H9 (cell line): ENCODE results near the gene DAPK1. TPM values are rescaled to one million over a fixed set of nuclear protein-coding genes. Genes with fewer than 3 reads are reported as not detected.

Source experiments
- DNase-seq: peaks from one replicate; pipeline ENCODE4 v3.0.0-alpha.2; 2017
- H2AFZ ChIP-seq: one replicate; pipeline ENCODE4 v1.6.1; 2013; ENCODE audit warnings: mild to moderate bottlenecking, low read length, control low read depth, moderate library complexity
- H2AK5ac ChIP-seq: 2 replicates; pipeline ENCODE4 v1.6.1; 2013; ENCODE audit warnings: low read length, control low read depth, mixed read lengths; ENCODE audit not compliant: insufficient read length
- H2BK120ac ChIP-seq: one replicate; pipeline ENCODE4 v1.6.1; 2013; ENCODE audit warnings: low read depth, mild to moderate bottlenecking, low read length, control low read depth, inconsistent platforms; ENCODE audit not compliant: poor library complexity, severe bottlenecking
- H2BK12ac ChIP-seq: 2 replicates; pipeline ENCODE4 v1.6.1; 2013; ENCODE audit warnings: low read length, control low read depth, mixed read lengths, low read depth; ENCODE audit not compliant: insufficient read length
- H2BK15ac ChIP-seq: 2 replicates; pipeline ENCODE4 v1.6.1; 2013; ENCODE audit warnings: low read depth, low read length, control low read depth
- H2BK20ac ChIP-seq: one replicate; pipeline ENCODE4 v1.6.1; 2013; ENCODE audit warnings: low read depth, mild to moderate bottlenecking, low read length, control low read depth, inconsistent platforms; ENCODE audit not compliant: poor library complexity, severe bottlenecking
- H2BK5ac ChIP-seq: 2 replicates; pipeline ENCODE4 v1.6.1; 2013; ENCODE audit warnings: low read length, control low read depth, mixed read lengths; ENCODE audit not compliant: insufficient read length
- H3K14ac ChIP-seq: 2 replicates; pipeline ENCODE4 v1.6.1; 2013; ENCODE audit warnings: low read length, control low read depth; ENCODE audit not compliant: insufficient read depth
- H3K18ac ChIP-seq: 2 replicates; pipeline ENCODE4 v1.6.1; 2013; ENCODE audit warnings: low read depth, mild to moderate bottlenecking, mixed read lengths, low read length, control low read depth; ENCODE audit not compliant: insufficient read length
- H3K23ac ChIP-seq: 2 replicates; pipeline ENCODE4 v1.6.1; 2013; ENCODE audit warnings: low read length, control low read depth, mixed read lengths, low read depth; ENCODE audit not compliant: insufficient read length
- H3K23me2 ChIP-seq: 2 replicates; pipeline ENCODE4 v1.6.1; 2013; ENCODE audit warnings: low read depth, mild to moderate bottlenecking, mixed read lengths, low read length, control low read depth; ENCODE audit not compliant: insufficient read length, poor library complexity, severe bottlenecking
- H3K27ac ChIP-seq: 2 replicates; pipeline ENCODE4 v1.5.1; 2013; ENCODE audit warnings: low read length, control low read depth, mixed read lengths, low read depth; ENCODE audit not compliant: insufficient read length
- H3K27me3 ChIP-seq: 2 replicates; pipeline ENCODE4 v1.6.1; 2013; ENCODE audit warnings: low read length, control low read depth, inconsistent platforms; ENCODE audit not compliant: insufficient read depth
- H3K4ac ChIP-seq: 2 replicates; pipeline ENCODE4 v1.6.1; 2013; ENCODE audit warnings: low read depth, mild to moderate bottlenecking, control low read depth, inconsistent platforms, low read length, moderate library complexity
- H3K4me1 ChIP-seq: 2 replicates; pipeline ENCODE4 v1.6.1; 2013; ENCODE audit warnings: low read length, control low read depth, inconsistent platforms; ENCODE audit not compliant: insufficient read depth
- H3K4me2 ChIP-seq: 2 replicates; pipeline ENCODE4 v1.6.1; 2013; ENCODE audit warnings: low read length, control low read depth, mixed read lengths; ENCODE audit not compliant: insufficient read length, insufficient read depth
- H3K56ac ChIP-seq: 2 replicates; pipeline ENCODE4 v1.6.1; 2013; ENCODE audit warnings: low read depth, mild to moderate bottlenecking, mixed read lengths, low read length, control low read depth; ENCODE audit not compliant: insufficient read length
- H3K79me1 ChIP-seq: 2 replicates; pipeline ENCODE4 v1.6.1; 2013; ENCODE audit warnings: low read depth, mild to moderate bottlenecking, moderate library complexity, low read length, control low read depth, inconsistent platforms; ENCODE audit not compliant: insufficient read depth, poor library complexity, severe bottlenecking
- H3K79me2 ChIP-seq: 2 replicates; pipeline ENCODE4 v1.6.1; 2013; ENCODE audit warnings: low read length, control low read depth, inconsistent platforms; ENCODE audit not compliant: insufficient read depth
- H3K9ac ChIP-seq: 2 replicates; pipeline ENCODE4 v1.6.1; 2013; ENCODE audit warnings: low read length, control low read depth, mixed read lengths; ENCODE audit not compliant: insufficient read length; ENCODE audit errors: extremely low read depth
- H3K9me3 ChIP-seq: one replicate; pipeline ENCODE4 v1.6.1; 2013; ENCODE audit warnings: low read depth, low read length, inconsistent platforms; ENCODE audit not compliant: control insufficient read depth
- H3T11ph ChIP-seq: one replicate; pipeline ENCODE4 v1.6.1; 2013; ENCODE audit warnings: mild to moderate bottlenecking, low read length, control low read depth, inconsistent platforms
- H4K20me1 ChIP-seq: one replicate; pipeline ENCODE4 v1.6.1; 2013; ENCODE audit not compliant: control insufficient read depth, insufficient read length, insufficient read depth
- H4K5ac ChIP-seq: 2 replicates; pipeline ENCODE4 v1.6.1; 2013; ENCODE audit warnings: low read depth, mild to moderate bottlenecking, mixed read lengths, low read length, control low read depth; ENCODE audit not compliant: insufficient read length
- H4K8ac ChIP-seq: replicated peaks from 2 replicates; pipeline ENCODE4 v1.6.1; 2013; ENCODE audit warnings: low read length, control low read depth, mixed read lengths, low read depth; ENCODE audit not compliant: insufficient read length
- H4K91ac ChIP-seq: 2 replicates; pipeline ENCODE4 v1.6.1; 2013; ENCODE audit warnings: low read depth, mild to moderate bottlenecking, moderate library complexity, mixed read lengths, low read length, control low read depth; ENCODE audit not compliant: insufficient read length
- H3K27ac Mint-ChIP-seq, 3 experiments: 2 replicates in 2 of 3; 3 replicates in 1 of 3; pipeline ENCODE4 v1.8.0; 2020 to 2021; ENCODE audit warnings: mixed read lengths in 3 of 3, mild to moderate bottlenecking in 1 of 3, moderate library complexity in 1 of 3
- H3K27me3 Mint-ChIP-seq: 2 replicates; pipeline ENCODE4 v1.8.0; 2021; ENCODE audit warnings: low read depth, mild to moderate bottlenecking, moderate library complexity, mixed read lengths
- H3K36me3 Mint-ChIP-seq, 3 experiments: 2 replicates in 2 of 3; 3 replicates in 1 of 3; pipeline ENCODE4 v1.8.0; 2020 to 2021; ENCODE audit warnings: low read depth in 3 of 3, mixed read lengths in 3 of 3; ENCODE audit not compliant: insufficient read depth in 1 of 3
- H3K4me1 Mint-ChIP-seq, 2 experiments: 2 replicates each; pipeline ENCODE4 v1.8.0; 2020; ENCODE audit warnings: mixed read lengths in 2 of 2
- H3K4me3 Mint-ChIP-seq, 2 experiments: 2 replicates in 1 of 2; 3 replicates in 1 of 2; pipeline ENCODE4 v1.8.0; 2020 to 2021; ENCODE audit warnings: mild to moderate bottlenecking in 2 of 2, mixed read lengths in 2 of 2, moderate library complexity in 1 of 2
- H3K9me3 Mint-ChIP-seq, 2 experiments: 2 replicates in 1 of 2; 3 replicates in 1 of 2; pipeline ENCODE4 v1.8.0; 2020; ENCODE audit warnings: mild to moderate bottlenecking in 2 of 2, mixed read lengths in 2 of 2, moderate library complexity in 1 of 2
- CTCF ChIP-seq: fragments of 200-600 bp; sonication (generic); conservative IDR thresholded peaks from 3 replicates; pipeline ENCODE4 v1.8.0; 2021; ENCODE audit warnings: antibody characterized with exemption, mild to moderate bottlenecking
- WGBS: extraction: QIAGEN DNeasy Blood & Tissue Kit; methylation state at CpG from one replicate; pipeline ENCODE4 v1.1.7; 2013; ENCODE audit warnings: missing lambda C conversion rate, low lambda C conversion rate, mixed read lengths; ENCODE audit not compliant: insufficient read length; ENCODE audit errors: extremely low coverage; 5-methylcytosine and 5-hydroxymethylcytosine counted together
- total RNA-seq: library from RNA; stranded (reverse); gene quantifications from 2 replicates; pipeline ENCODE4 v1.2.1, GENCODE V29; 2021

DAPK1 gene
- total RNA-seq, 1 experiment from 2014 or later: 79.4 TPM

- H3K4me1 ChIP-seq: no peaks in the 10 kb centered on the region
- H3K23ac ChIP-seq: no peak overlapping the region
- no peak overlapping the region for H3K27ac ChIP-seq
- no peaks in the 10 kb centered on the region for H4K20me1 ChIP-seq
- no peak overlapping the region for H2BK15ac ChIP-seq
- H4K91ac ChIP-seq: no peak overlapping the region
- H2BK120ac ChIP-seq: no peak overlapping the region
- H3T11ph ChIP-seq: no peak overlapping the region
- no peaks in the 10 kb centered on the region for H3K9me3 ChIP-seq
- H3K79me1 ChIP-seq: no peaks in the 10 kb centered on the region
- no CpG with 5 or more reads among the region's 8 CpGs for WGBS
- H2BK20ac ChIP-seq: no peak overlapping the region
- H3K4ac ChIP-seq: no peak overlapping the region
- Mint-ChIP-seq H3K27ac (peak overlapping the region in 2 of 3 experiments; percentile 6 to 10; a peak in 1 of 7 replicates), H3K4me1 (peaks cover 15 to 17% of the 10 kb centered on the region in 2 experiments), H3K36me3 (peaks cover 41 to 66% (median 61%) of the 10 kb centered on the region in 3 experiments; a peak in 6 of 7 replicates), H3K9me3 (no peaks in the 10 kb centered on the region), H3K27me3 (no peaks in the 10 kb centered on the region), H3K4me3 (no peak overlapping the region)
- no peak overlapping the region for H4K5ac ChIP-seq
- H4K8ac ChIP-seq: no peak overlapping the region
- H3K79me2 ChIP-seq: no peaks in the 10 kb centered on the region
- no peak overlapping the region for H2AK5ac ChIP-seq
- no peak overlapping the region for H2AFZ ChIP-seq
- H2BK5ac ChIP-seq: no peak overlapping the region
- H3K23me2 ChIP-seq: no peaks in the 10 kb centered on the region
- no peak overlapping the region for H3K4me2 ChIP-seq
- H3K14ac ChIP-seq: no peak overlapping the region
- H3K9ac ChIP-seq: no peak overlapping the region
- TF ChIP-seq CTCF: no peak
- no peak overlapping the region for H3K56ac ChIP-seq
- no peak overlapping the region for H3K18ac ChIP-seq
- peak; percentile 14 for DNase-seq
- no peak overlapping the region for H2BK12ac ChIP-seq
- H3K27me3 ChIP-seq: no peaks in the 10 kb centered on the region
Measured at GRCh38 chr9:87656485-87656884, 158.8 kb downstream of the DAPK1 start.
